Stimulated activated CD4-positive, alpha-beta T cell treated with anti-CD3 and anti-CD28 coated beads, Interleukin-15, amount 100 ng/mL, for 24 hours (primary cell): ENCODE measurements around the gene TNNT1.
A peak's percentile ranks its signal among the peaks of the same experiment; 100 is the strongest.

ENCODE experiments used
- DNase-seq: peaks from one replicate; pipeline ENCODE4 v3.0.0-alpha.2; 2020

The TNNT1 gene

GRCh38 chr19:55106591-55106990, 42.4 kb downstream of the TNNT1 start:
- DNase-seq: no peak

GRCh38 chr19:55105237-55105636, 43.8 kb downstream of the TNNT1 start:
- DNase-seq: no peak

GRCh38 chr19:55103190-55103589, 45.8 kb downstream of the TNNT1 start:
- no peak for DNase-seq

- no peak for DNase-seq
Observed at GRCh38 chr19:55101261-55101660, 47.7 kb downstream of the TNNT1 start.

- DNase-seq: no peak
Observed at GRCh38 chr19:55099557-55100506, 49.2 kb downstream of the TNNT1 start.

GRCh38 chr19:55098716-55099556, 50.1 kb downstream of the TNNT1 start:
- DNase-seq: no peak

- no peak for DNase-seq
Observed at GRCh38 chr19:55097864-55098715, 50.9 kb downstream of the TNNT1 start.

- no peak for DNase-seq
Observed at GRCh38 chr19:55096061-55096701, 52.8 kb downstream of the TNNT1 start.

- no peak for DNase-seq
Observed at GRCh38 chr19:55095260-55096060, 53.5 kb downstream of the TNNT1 start.

GRCh38 chr19:55094456-55095259, 54.3 kb downstream of the TNNT1 start:
- DNase-seq: no peak

- no peak for DNase-seq
Observed at GRCh38 chr19:55092423-55093318, 56.3 kb downstream of the TNNT1 start.

GRCh38 chr19:55091955-55092354, 57.1 kb downstream of the TNNT1 start:
- no peak for DNase-seq

- DNase-seq: no peak
Observed at GRCh38 chr19:55091126-55091910, 57.7 kb downstream of the TNNT1 start.

- DNase-seq: no peak
Observed at GRCh38 chr19:55090564-55090963, 58.4 kb downstream of the TNNT1 start.

GRCh38 chr19:55089342-55089944, 59.6 kb downstream of the TNNT1 start:
- no peak for DNase-seq

GRCh38 chr19:55088543-55089341, 60.3 kb downstream of the TNNT1 start:
- DNase-seq: peak; percentile 88

GRCh38 chr19:55088021-55088451, 61.0 kb downstream of the TNNT1 start:
- no peak for DNase-seq
